ENCODE measurements around the gene ARCN1. TPM values are rescaled to one million over a fixed set of nuclear protein-coding genes. Genes with fewer than 3 reads are reported as not detected.

ARCN1 gene
- total and polyA plus RNA-seq, 7 donors, result 49.4 to 76.3 (median 60.8) TPM

DNA sequence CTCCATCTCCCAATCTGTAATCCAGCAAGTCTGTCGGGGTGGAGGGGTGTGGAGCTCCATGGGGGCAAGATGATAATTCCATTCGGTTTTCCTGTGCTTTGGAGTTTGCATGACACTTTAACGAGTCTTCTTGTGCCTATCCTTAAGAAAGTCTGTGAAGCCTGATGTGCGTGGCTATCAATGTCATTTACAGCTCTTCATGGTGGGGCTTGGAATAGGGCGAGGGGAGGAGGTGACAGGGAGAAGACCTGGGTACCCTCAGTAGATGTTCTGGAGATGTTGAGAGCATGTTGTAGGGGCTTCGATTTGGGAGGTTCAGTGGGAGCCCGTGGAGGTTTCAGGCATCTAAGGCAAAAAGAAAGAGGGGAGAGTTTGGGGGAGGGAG is 34.6 kb downstream of the ARCN1 start:
- no peak for ATAC-seq
- H3K36me3 ChIP-seq (ENCODE audit: insufficient read depth in 1 of 2, low read depth in 1 of 2), result peaks cover 2 to 12% of the 10 kb centered on the region in 2 donors
- no peaks in the 10 kb centered on the region for H3K27me3 ChIP-seq (ENCODE audit: insufficient read depth in 3 of 3, low read length in 2 of 3)
- TF ChIP-seq, protein P1, sequence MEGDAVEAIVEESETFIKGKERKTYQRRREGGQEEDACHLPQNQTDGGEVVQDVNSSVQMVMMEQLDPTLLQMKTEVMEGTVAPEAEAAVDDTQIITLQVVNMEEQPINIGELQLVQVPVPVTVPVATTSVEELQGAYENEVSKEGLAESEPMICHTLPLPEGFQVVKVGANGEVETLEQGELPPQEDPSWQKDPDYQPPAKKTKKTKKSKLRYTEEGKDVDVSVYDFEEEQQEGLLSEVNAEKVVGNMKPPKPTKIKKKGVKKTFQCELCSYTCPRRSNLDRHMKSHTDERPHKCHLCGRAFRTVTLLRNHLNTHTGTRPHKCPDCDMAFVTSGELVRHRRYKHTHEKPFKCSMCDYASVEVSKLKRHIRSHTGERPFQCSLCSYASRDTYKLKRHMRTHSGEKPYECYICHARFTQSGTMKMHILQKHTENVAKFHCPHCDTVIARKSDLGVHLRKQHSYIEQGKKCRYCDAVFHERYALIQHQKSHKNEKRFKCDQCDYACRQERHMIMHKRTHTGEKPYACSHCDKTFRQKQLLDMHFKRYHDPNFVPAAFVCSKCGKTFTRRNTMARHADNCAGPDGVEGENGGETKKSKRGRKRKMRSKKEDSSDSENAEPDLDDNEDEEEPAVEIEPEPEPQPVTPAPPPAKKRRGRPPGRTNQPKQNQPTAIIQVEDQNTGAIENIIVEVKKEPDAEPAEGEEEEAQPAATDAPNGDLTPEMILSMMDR (IDR thresholded peaks at IDR 0.05), result no peak
- H3K9me3 ChIP-seq, result no peaks in the 10 kb centered on the region
- peaks cover 5% of the 10 kb centered on the region for H3K4me1 ChIP-seq
- H3K4me3 ChIP-seq, result peak overlapping the region; percentile 6
- intact Hi-C loops (cut with DNase I), result loop anchor here (5.0 kb wide), 3 partner anchors 35 to 1075 kb away; no protein-coding TSS in a partner anchor
- 64 to 66% (median 64%) methylated on average over 7 of the region's 7 CpGs for WGBS, 3 donors
- no peak for DNase-seq
- H3K27ac ChIP-seq, result peak overlapping the region; percentile 53

DNA sequence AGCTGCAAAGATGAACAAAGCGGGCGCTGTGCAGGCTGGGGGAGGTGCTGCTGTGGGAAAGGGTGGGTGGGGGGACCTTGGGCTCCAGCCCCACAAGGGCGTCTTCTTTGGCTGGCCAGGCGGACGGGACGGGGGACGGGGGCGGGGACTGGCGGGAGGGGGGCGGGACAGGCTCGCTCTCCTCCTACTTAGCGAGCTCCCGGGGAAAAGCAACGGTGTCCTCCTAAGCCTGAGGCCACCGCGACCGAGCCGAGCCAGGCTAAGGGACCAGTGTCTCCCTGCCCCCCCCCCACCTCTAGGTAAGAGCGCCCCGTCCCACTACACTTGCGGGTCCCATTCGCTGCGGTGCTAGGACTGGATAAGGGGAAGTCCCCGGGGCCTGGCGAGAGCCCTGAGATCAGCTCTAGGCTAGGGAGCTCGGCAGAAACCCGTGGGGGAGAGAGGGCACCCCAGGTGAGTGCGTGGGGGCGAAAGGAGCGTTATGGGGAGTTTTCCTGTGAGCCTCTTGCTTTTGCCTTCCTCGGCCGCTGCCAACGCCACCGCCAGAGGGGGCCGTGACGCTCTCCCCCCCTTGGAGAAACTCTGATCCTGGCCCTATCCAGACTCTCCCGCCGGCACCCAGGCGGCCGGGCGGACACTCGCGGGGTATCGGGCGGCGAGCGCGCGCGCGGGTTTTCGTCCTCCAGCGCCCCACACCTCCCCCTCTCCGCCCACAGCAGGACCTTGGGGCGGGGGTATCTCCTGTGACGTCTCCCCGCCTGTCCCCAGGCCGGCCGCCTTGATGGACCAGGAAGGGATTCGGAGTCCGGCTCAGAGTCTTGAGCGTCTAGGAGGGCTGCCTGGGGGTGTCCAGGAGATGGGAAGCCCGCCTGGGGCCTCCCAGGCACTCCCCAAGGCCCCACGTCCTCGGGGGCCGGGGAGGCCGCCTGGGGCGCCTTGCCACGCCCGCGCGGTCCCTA is 35.5 kb downstream of the ARCN1 start, which contains the start of gene PHLDB1:
TSS of gene PHLDB1 (plus strand) at position 215 of the 959 bp plus-strand sequence. CDS start 6,222 bp downstream, outside the sequence.
- ATAC-seq, result peak; percentile 63 to 82 (median 75)
- intact Hi-C loops (cut with DNase I), result loop anchor here (5.0 kb wide), 3 partner anchors 35 to 1075 kb away; no protein-coding TSS in a partner anchor
- Histone ChIP-seq H3K36me3 (ENCODE audit: insufficient read depth in 1 of 2, low read depth in 1 of 2) (peaks cover 0 to 4% of the 10 kb centered on the region in 2 donors), H3K4me3 (peak within 1 kb of the TSS; percentile 88), H3K9me3 (no peaks in the 10 kb centered on the region), H3K27me3 (ENCODE audit: insufficient read depth in 3 of 3, low read length in 2 of 3) (no peaks in the 10 kb centered on the region), H3K4me1 (peaks cover 5% of the 10 kb centered on the region), H3K27ac (peak within 1 kb of the TSS; percentile 81)
- TF ChIP-seq, protein P1 (IDR thresholded peaks at IDR 0.05), result peak; percentile 47
- peak; percentile 72 to 86 for DNase-seq
- WGBS, 3 donors, result 1 to 2% (median 1%) methylated on average over 42 to 72 of the region's 72 CpGs

DNA sequence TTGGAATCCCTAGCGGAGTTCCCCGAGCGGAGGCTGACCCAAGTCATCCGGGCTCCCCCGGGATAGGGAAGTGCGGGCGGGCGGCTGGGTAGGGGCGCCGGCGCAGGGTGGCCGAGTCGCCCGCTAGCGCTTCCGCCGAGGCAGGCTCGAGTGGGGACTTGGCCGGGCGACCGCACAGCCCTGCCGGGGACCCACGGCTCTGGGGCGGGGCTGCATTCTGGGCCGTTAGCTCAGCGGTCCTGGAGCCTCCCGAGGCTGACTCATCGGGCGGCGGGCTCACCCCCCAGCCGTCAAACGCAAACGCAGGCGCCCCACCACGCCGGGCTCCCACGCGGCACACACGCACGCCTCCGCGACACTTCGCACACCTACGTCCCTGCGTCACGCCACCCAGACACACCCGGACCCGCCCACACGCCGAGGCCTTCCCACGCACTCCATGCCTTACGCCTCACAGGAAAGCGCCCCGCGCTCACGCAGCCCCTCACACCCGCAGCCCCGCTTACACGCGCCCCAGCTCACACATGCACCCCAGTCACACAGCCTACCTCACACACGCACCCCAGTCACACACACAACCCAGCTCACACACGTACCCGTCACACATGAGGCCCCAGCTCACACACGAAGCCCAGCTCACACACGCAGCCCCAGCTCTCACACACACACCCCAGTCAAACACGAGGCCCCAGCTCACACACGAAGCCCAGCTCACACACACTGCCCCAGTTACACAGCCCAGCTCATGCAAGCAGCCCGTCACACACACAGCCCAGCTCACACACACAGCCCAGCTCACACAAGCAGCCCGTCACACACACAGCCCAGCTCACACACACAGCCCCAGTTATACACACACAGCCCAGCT is 36.4 kb downstream of the ARCN1 start:
- ATAC-seq (peak; percentile 72 to 78 (median 74)), DNase-seq (peak; percentile 87 to 91)
- TF ChIP-seq, protein P1 (IDR thresholded peaks at IDR 0.05), result no peak
- H3K4me3 ChIP-seq, result peak overlapping the region; percentile 88
- H3K27me3 ChIP-seq (ENCODE audit: insufficient read depth in 3 of 3, low read length in 2 of 3), result no peaks in the 10 kb centered on the region
- peaks cover 5% of the 10 kb centered on the region for H3K4me1 ChIP-seq
- intact Hi-C loops (cut with DNase I), result loop anchor here (5.0 kb wide), 3 partner anchors 34 to 1076 kb away; no protein-coding TSS in a partner anchor
- no peaks in the 10 kb centered on the region for H3K36me3 ChIP-seq (ENCODE audit: insufficient read depth in 1 of 2, low read depth in 1 of 2)
- no peaks in the 10 kb centered on the region for H3K9me3 ChIP-seq
- 19 to 27% (median 19%) methylated on average over 50 to 69 of the region's 69 CpGs for WGBS, 3 donors
- peak overlapping the region; percentile 81 for H3K27ac ChIP-seq

DNA sequence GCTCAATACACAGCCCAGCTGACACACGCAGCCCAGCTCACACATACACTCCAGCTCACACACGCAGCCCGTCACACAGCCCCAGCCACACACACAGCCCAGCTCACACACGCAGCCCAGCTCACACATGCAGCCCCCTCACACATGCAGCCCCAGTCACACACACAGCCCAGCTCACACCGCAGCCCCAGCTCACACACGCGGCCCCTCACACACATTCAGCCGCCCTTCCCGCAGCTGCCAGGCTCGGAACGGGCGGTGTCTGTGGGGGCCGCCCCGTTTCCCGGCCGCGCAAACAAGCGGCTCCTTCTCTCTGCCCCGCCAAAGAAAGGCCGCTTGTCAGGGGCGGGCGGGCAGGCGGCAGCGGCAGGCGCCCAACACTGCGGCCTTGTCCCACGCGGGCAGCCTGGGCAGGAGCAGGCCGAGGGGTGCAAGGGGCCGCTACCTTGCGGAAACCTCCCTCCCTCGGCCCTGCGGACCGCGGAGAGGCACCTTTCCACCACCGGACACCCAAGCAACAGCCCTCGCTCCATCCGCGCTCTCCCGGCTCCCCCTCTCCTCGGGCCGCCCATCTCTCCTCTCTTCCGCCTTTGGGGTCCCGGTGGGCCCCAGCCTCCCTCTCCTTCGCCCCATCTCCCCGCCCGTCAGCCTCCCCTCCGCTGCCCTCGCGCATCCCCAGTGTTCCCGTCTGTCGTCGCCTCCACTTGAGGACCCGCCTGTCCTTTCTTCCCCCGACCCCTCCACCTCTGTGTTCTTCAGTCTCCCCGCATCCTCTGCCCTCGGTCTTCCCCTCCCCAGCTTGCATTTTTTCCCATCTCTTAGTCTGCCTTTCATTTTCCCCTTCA is 37.4 kb downstream of the ARCN1 start:
- H3K27ac ChIP-seq, result peak overlapping the region; percentile 74
- H3K27me3 ChIP-seq (ENCODE audit: insufficient read depth in 3 of 3, low read length in 2 of 3), result no peaks in the 10 kb centered on the region
- peaks cover 5% of the 10 kb centered on the region for H3K4me1 ChIP-seq
- ATAC-seq (no peak), DNase-seq (peak in 1 of 2 donors; percentile 37)
- no peaks in the 10 kb centered on the region for H3K9me3 ChIP-seq
- H3K4me3 ChIP-seq, result peak overlapping the region; percentile 68
- TF ChIP-seq, protein P1 (IDR thresholded peaks at IDR 0.05), result no peak
- WGBS, 3 donors, result 53 to 66% (median 53%) methylated on average over 52 to 57 of the region's 57 CpGs
- intact Hi-C loops (cut with DNase I), result loop anchor here (5.0 kb wide), 3 partner anchors 33 to 1077 kb away; no protein-coding TSS in a partner anchor
- peaks cover 0 to 5% of the 10 kb centered on the region in 2 donors for H3K36me3 ChIP-seq (ENCODE audit: insufficient read depth in 1 of 2, low read depth in 1 of 2)
